ENCODE measurements around the gene RCBTB2. TPM values are rescaled to one million over a fixed set of nuclear protein-coding genes. Genes with fewer than 3 reads are reported as not detected.

RCBTB2 gene
- total RNA-seq, 1 donor from 2014 or later, result 21.6 TPM

GRCh38 chr13:48573213-48574007 is 40.5 kb upstream of the RCBTB2 start:
- TF ChIP-seq CTCF (IDR thresholded peaks at IDR 0.05; ENCODE audit: unreplicated experiment), result no peak
- Mint-ChIP-seq H3K4me1 (peaks cover 16% of the 10 kb centered on the region), H3K4me3 (no peak overlapping the region), H3K27me3 (ENCODE audit: low read depth) (no peaks in the 10 kb centered on the region), H3K9me3 (no peaks in the 10 kb centered on the region), H3K36me3 (no peaks in the 10 kb centered on the region), H3K27ac (no peak overlapping the region)
- DNase-seq (ENCODE audit: low spot score in 2 of 2, unreplicated experiment in 2 of 2), result peak in 1 of 2 experiments; percentile 17

- H3K9me3 Mint-ChIP-seq, result peaks cover 4% of the 10 kb centered on the region
- no peaks in the 10 kb centered on the region for H3K27me3 Mint-ChIP-seq (ENCODE audit: low read depth)
- DNase-seq (ENCODE audit: low spot score in 2 of 2, unreplicated experiment in 2 of 2), result no peak
- H3K36me3 Mint-ChIP-seq, result no peaks in the 10 kb centered on the region
- H3K27ac Mint-ChIP-seq, result peak overlapping the region; percentile 78
- no peak for TF ChIP-seq CTCF (IDR thresholded peaks at IDR 0.05; ENCODE audit: unreplicated experiment)
- peaks cover 28% of the 10 kb centered on the region for H3K4me1 Mint-ChIP-seq
- no peak overlapping the region for H3K4me3 Mint-ChIP-seq
These were observed 38.4 kb upstream of the RCBTB2 start for GRCh38 chr13:48571126-48571913.

- peaks cover 4% of the 10 kb centered on the region for H3K9me3 Mint-ChIP-seq
- no peak for DNase-seq (ENCODE audit: low spot score in 2 of 2, unreplicated experiment in 2 of 2)
- no peak for TF ChIP-seq CTCF (IDR thresholded peaks at IDR 0.05; ENCODE audit: unreplicated experiment)
- no peaks in the 10 kb centered on the region for H3K36me3 Mint-ChIP-seq
- no peaks in the 10 kb centered on the region for H3K27me3 Mint-ChIP-seq (ENCODE audit: low read depth)
- H3K4me1 Mint-ChIP-seq, result peaks cover 28% of the 10 kb centered on the region
- no peak overlapping the region for H3K4me3 Mint-ChIP-seq
- peak overlapping the region; percentile 80 for H3K27ac Mint-ChIP-seq
These were observed 37.4 kb upstream of the RCBTB2 start for GRCh38 chr13:48570216-48570828.

- no peaks in the 10 kb centered on the region for H3K36me3 Mint-ChIP-seq
- peaks cover 31% of the 10 kb centered on the region for H3K4me1 Mint-ChIP-seq
- H3K9me3 Mint-ChIP-seq, result peaks cover 4% of the 10 kb centered on the region
- no peak for TF ChIP-seq CTCF (IDR thresholded peaks at IDR 0.05; ENCODE audit: unreplicated experiment)
- H3K27me3 Mint-ChIP-seq (ENCODE audit: low read depth), result no peaks in the 10 kb centered on the region
- no peak overlapping the region for H3K4me3 Mint-ChIP-seq
- no peak overlapping the region for H3K27ac Mint-ChIP-seq
- DNase-seq (ENCODE audit: low spot score in 2 of 2, unreplicated experiment in 2 of 2), result no peak
These were observed 36.3 kb upstream of the RCBTB2 start for GRCh38 chr13:48569104-48569666.

- peaks cover 4% of the 10 kb centered on the region for H3K9me3 Mint-ChIP-seq
- H3K4me3 Mint-ChIP-seq, result no peak overlapping the region
- H3K27me3 Mint-ChIP-seq (ENCODE audit: low read depth), result no peaks in the 10 kb centered on the region
- H3K27ac Mint-ChIP-seq, result peak overlapping the region; percentile 41
- H3K36me3 Mint-ChIP-seq, result no peaks in the 10 kb centered on the region
- DNase-seq (ENCODE audit: low spot score in 2 of 2, unreplicated experiment in 2 of 2), result no peak
- H3K4me1 Mint-ChIP-seq, result peaks cover 32% of the 10 kb centered on the region
- TF ChIP-seq CTCF (IDR thresholded peaks at IDR 0.05; ENCODE audit: unreplicated experiment), result no peak
These were observed 35.7 kb upstream of the RCBTB2 start for GRCh38 chr13:48568370-48569103.

Data from mesothelial cell of epicardium (in vitro differentiated cells).